ENCODE measurements around the gene GALNT10.

The GALNT10 gene

DNA sequence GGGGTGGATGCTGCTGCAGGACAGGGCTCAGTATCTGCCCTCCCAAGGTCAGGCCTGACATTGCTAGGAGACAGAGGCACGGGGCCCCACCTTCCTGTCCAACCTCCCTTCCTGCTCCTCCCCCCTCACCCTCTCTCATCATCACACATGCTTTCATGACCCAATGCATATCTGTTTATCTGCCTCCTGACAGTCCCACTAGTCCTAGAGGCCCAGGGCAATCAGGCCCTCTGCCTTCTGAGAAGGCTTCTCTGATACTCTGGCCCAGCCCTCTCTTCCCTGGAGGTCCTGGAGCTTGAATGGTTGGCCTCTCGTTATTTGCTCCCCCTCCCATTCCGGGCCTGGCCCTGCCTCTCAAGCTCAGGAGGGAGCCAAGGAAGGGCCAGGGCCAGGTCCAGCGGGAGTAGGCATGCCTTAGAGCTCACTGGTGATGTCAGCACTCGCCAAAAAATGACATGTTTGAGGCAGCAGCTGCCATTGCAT, 164.6 kb downstream of the GALNT10 start:
- H2AFZ ChIP-seq (ENCODE audit: low read depth, low read length), result no peak overlapping the region
- 0 out of 3 replicates have a peak, but pooled peaks have one; percentile 22 for ATAC-seq (ENCODE audit: insufficient read depth, low read depth)

DNA sequence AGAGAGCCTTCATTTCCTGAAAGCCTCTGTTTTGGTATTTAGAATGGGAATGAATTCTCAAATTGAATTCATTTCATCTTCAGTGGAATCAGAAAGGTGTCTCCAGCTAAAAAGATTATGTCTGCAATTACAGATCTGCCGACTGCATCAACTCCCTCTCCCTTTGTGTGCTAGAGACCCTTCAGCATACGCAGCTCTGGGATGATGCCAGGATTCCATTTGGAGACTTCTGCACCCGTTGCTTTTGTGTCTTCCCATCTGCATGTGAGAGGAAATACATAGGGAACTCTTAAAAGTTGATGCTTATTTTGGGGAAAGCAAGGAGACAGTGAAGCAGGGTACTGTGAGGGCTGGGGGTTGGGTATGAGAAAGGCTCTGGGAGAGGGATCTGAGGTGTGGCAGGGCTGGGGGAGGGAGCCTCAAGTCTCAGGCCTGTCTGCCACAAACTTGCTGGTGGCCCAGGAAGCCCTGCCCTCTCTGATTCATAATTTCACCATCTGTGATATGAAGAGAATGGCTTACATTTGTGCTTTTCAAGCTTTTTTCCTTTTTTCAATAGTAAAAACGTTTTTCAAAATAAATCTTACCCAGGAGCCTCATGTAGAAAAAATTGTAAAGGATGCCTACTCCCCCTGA, 165.6 kb downstream of the GALNT10 start:
- no peak overlapping the region for H3K9ac ChIP-seq (ENCODE audit: low read depth, low read length)
- H3K4me3 ChIP-seq (ENCODE audit: low read depth in 1 of 2, low read length in 2 of 2), result no peak overlapping the region
- no peak for TF ChIP-seq EZH2 (IDR thresholded peaks at IDR 0.05; ENCODE audit: borderline replicate concordance, low read depth, low read length, severe bottlenecking)
- TF ChIP-seq, protein P1, sequence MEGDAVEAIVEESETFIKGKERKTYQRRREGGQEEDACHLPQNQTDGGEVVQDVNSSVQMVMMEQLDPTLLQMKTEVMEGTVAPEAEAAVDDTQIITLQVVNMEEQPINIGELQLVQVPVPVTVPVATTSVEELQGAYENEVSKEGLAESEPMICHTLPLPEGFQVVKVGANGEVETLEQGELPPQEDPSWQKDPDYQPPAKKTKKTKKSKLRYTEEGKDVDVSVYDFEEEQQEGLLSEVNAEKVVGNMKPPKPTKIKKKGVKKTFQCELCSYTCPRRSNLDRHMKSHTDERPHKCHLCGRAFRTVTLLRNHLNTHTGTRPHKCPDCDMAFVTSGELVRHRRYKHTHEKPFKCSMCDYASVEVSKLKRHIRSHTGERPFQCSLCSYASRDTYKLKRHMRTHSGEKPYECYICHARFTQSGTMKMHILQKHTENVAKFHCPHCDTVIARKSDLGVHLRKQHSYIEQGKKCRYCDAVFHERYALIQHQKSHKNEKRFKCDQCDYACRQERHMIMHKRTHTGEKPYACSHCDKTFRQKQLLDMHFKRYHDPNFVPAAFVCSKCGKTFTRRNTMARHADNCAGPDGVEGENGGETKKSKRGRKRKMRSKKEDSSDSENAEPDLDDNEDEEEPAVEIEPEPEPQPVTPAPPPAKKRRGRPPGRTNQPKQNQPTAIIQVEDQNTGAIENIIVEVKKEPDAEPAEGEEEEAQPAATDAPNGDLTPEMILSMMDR (IDR thresholded peaks at IDR 0.05; ENCODE audit: borderline replicate concordance, extremely low read depth, low read length, poor library complexity, severe bottlenecking), result no peak
- H4K20me1 ChIP-seq (ENCODE audit: insufficient read depth, low read length), result peaks cover 6% of the 10 kb centered on the region; the same call in 1 of the 2 replicates
- H3K4me2 ChIP-seq (ENCODE audit: insufficient read depth, low read length), result no peak overlapping the region
- no peaks in the 10 kb centered on the region for H3K9me3 ChIP-seq (ENCODE audit: insufficient read depth, low read length, severe bottlenecking)
- no peaks in the 10 kb centered on the region for H3K27me3 ChIP-seq (ENCODE audit: insufficient read depth, low read length, poor library complexity)
- H3K4me1 ChIP-seq (ENCODE audit: insufficient read depth, low read length), result no peaks in the 10 kb centered on the region
- ATAC-seq (ENCODE audit: insufficient read depth, low read depth) (no peak), DNase-seq (no peak)
- H3K27ac ChIP-seq (ENCODE audit: low read length), result no peak overlapping the region
- H2AFZ ChIP-seq (ENCODE audit: low read depth, low read length), result no peak overlapping the region
- no peaks in the 10 kb centered on the region for H3K79me2 ChIP-seq (ENCODE audit: insufficient read depth, low read length)
- no peaks in the 10 kb centered on the region for H3K36me3 ChIP-seq (ENCODE audit: insufficient read depth, low read length)

More for the DNA sequence above, 164.6 kb downstream of the GALNT10 start:
- Histone ChIP-seq H4K20me1 (ENCODE audit: insufficient read depth, low read length) (peaks cover 6% of the 10 kb centered on the region; the same call in 1 of the 2 replicates), H3K27me3 (ENCODE audit: insufficient read depth, low read length, poor library complexity) (no peaks in the 10 kb centered on the region), H3K27ac (ENCODE audit: low read length) (no peak overlapping the region), H3K9ac (ENCODE audit: low read depth, low read length) (no peak overlapping the region), H3K4me2 (ENCODE audit: insufficient read depth, low read length) (no peak overlapping the region), H3K36me3 (ENCODE audit: insufficient read depth, low read length) (no peaks in the 10 kb centered on the region), H3K4me3 (ENCODE audit: low read depth in 1 of 2, low read length in 2 of 2) (no peak overlapping the region), H3K4me1 (ENCODE audit: insufficient read depth, low read length) (no peaks in the 10 kb centered on the region), H3K9me3 (ENCODE audit: insufficient read depth, low read length, severe bottlenecking) (no peaks in the 10 kb centered on the region), H3K79me2 (ENCODE audit: insufficient read depth, low read length) (no peaks in the 10 kb centered on the region)
- DNase-seq, result no peak
- no peak for TF ChIP-seq EZH2 (IDR thresholded peaks at IDR 0.05; ENCODE audit: borderline replicate concordance, low read depth, low read length, severe bottlenecking)
- TF ChIP-seq, protein P1 (IDR thresholded peaks at IDR 0.05; ENCODE audit: borderline replicate concordance, extremely low read depth, low read length, poor library complexity, severe bottlenecking), result no peak

DNA sequence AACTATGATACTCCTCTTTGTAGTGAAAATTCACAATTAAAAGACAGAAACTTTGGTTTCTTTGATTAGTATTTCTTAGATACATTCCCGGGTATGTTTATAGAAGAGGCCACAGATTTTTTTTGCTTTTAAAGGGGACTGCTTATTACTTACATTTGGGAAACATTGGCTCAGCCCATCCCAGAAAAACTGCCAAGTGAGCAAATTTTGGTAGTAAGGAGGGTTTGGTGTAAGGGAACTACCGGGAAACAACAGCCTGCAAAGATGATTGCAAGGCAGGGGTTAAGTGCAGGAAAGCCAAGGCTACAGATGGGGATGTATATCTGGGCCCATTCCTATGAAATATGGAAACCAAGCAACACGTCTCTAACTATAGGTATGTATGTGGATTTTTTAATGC, 166.4 kb downstream of the GALNT10 start:
- TF ChIP-seq EZH2 (IDR thresholded peaks at IDR 0.05; ENCODE audit: borderline replicate concordance, low read depth, low read length, severe bottlenecking), result no peak
- TF ChIP-seq, protein P1 (IDR thresholded peaks at IDR 0.05; ENCODE audit: borderline replicate concordance, extremely low read depth, low read length, poor library complexity, severe bottlenecking), result no peak
- no peak overlapping the region for H3K27ac ChIP-seq (ENCODE audit: low read length)
- H3K9ac ChIP-seq (ENCODE audit: low read depth, low read length), result no peak overlapping the region
- no peaks in the 10 kb centered on the region for H3K27me3 ChIP-seq (ENCODE audit: insufficient read depth, low read length, poor library complexity)
- H3K4me1 ChIP-seq (ENCODE audit: insufficient read depth, low read length), result no peaks in the 10 kb centered on the region
- H3K36me3 ChIP-seq (ENCODE audit: insufficient read depth, low read length), result no peaks in the 10 kb centered on the region
- DNase-seq, result no peak
- no peak overlapping the region for H2AFZ ChIP-seq (ENCODE audit: low read depth, low read length)
- H3K4me3 ChIP-seq (ENCODE audit: low read depth in 1 of 2, low read length in 2 of 2), result no peak overlapping the region
- no peaks in the 10 kb centered on the region for H3K9me3 ChIP-seq (ENCODE audit: insufficient read depth, low read length, severe bottlenecking)
- no peak for ATAC-seq (ENCODE audit: insufficient read depth, low read depth)
- no peaks in the 10 kb centered on the region for H3K79me2 ChIP-seq (ENCODE audit: insufficient read depth, low read length)
- peaks cover 6% of the 10 kb centered on the region; the same call in 1 of the 2 replicates for H4K20me1 ChIP-seq (ENCODE audit: insufficient read depth, low read length)
- H3K4me2 ChIP-seq (ENCODE audit: insufficient read depth, low read length), result no peak overlapping the region
